Superior temporal gyrus (tissue), 1 donor: ENCODE data around the gene LURAP1L.
"Not testable (repeated sequence)": the region's sequence is repeated elsewhere in the genome, so short reads cannot be mapped to it uniquely, and the experiment has no call there.

ENCODE experiments used
- DNase-seq: peaks from one replicate; pipeline ENCODE4 v3.0.0-alpha.2; 2016; ENCODE audit errors: extremely low spot score

The LURAP1L gene

GRCh38 chr9:12856603-12857002 is 81.8 kb downstream of the LURAP1L start:
- DNase-seq, result no peak

DNA sequence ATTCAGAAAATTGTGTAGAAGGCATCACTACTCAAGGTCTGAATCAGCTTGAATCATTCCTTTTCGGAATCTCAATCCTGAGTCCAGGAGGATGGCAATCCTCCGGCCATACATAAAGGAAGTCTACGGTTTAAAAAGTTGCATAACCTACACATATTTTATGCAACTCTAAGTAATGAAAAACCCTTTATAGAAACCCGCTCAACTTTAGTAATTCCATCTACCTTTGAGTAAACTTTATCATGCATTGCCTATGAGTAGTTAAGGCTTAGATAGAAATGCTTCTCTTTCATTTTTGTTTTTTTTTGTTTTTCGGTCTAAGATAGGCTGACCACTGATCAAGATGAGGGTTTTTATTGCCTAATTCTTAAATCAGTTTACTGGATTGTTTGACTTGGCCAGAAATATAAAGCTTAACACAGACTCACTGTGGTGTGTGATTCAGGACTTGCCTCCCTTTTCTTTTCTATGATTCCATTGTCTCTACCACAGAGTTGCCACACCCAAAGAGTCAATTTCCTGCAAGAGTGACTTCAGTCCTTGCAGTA is 85.0 kb downstream of the LURAP1L start:
- no peak for DNase-seq

DNA sequence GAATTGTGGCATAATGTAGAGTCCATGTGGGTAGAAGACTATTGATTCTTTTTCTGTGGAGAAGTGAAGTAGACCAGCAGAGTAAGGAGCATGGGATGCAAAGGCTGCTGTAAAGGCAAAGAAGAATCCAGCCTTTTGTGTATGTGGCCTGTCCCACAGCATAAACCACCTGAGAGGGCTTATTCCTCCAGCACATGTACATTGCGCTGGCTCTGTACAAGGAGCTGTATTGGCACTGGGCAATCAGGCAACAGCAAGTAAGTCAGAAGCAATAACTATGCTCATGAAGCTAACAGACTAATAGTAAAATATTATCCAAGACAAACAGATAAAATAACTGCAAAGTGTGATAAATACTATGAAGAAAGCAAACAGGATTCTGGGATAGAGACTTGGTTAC is 86.2 kb downstream of the LURAP1L start:
- no peak for DNase-seq

- no peak for DNase-seq
Measured at GRCh38 chr9:12862611-12863410, 88.0 kb downstream of the LURAP1L start.

GRCh38 chr9:12863618-12864017 is 88.8 kb downstream of the LURAP1L start:
- no peak for DNase-seq

DNA sequence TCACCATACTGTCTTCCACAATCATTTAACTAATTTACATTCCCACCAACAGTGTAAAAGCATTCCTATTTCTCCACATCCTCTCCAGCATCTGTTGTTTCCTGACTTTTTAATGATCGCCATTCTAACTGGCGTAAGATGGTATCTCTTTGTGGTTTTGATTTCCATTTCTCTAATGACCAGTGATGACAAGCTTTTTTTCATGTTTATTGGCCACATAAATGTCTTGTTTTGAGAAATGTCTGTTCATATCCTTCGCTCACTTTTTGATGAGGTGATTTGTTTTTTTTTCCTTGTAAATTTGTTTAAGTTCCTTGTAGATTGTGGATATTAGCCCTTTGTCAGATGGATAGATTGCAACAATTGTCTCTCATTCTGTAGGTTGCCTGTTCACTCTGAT is 90.6 kb downstream of the LURAP1L start:
- DNase-seq, result not testable (repeated sequence)
